Measurements from ENCODE around the gene FBXL19.
"Not testable (repeated sequence)": the region's sequence is repeated elsewhere in the genome, so short reads cannot be mapped to it uniquely, and the experiment has no call there.

The FBXL19 gene, protein sequence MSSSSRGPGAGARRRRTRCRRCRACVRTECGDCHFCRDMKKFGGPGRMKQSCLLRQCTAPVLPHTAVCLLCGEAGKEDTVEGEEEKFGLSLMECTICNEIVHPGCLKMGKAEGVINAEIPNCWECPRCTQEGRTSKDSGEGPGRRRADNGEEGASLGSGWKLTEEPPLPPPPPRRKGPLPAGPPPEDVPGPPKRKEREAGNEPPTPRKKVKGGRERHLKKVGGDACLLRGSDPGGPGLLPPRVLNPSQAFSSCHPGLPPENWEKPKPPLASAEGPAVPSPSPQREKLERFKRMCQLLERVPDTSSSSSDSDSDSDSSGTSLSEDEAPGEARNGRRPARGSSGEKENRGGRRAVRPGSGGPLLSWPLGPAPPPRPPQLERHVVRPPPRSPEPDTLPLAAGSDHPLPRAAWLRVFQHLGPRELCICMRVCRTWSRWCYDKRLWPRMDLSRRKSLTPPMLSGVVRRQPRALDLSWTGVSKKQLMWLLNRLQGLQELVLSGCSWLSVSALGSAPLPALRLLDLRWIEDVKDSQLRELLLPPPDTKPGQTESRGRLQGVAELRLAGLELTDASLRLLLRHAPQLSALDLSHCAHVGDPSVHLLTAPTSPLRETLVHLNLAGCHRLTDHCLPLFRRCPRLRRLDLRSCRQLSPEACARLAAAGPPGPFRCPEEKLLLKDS

DNA sequence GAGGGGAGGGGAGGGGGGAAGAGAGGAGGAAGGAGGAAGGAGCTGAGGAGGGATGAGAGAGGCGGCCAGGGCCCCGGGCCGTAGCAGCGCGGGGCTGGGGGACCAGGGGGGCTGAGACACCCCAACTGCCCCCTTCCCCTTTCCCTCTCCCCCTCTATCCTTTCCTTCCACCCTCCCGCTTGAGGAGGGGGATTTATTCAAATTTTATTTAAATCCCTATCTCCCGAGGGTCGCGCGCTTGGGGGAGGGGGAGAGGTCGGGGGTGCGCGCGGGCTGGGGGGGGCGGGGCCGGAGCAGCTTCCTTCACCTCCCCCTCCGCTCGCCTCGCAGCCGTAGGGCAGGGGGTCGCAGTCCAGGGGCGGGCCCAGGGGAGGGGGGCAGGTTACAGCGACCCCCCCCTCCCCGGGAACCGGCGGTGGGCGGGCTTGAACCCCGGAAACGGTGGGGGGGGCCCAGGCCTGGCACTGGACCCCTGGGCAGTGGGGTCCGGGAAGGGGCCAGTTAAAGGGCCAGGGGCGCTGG is at the start of gene FBXL19:
FBXL19 (plus strand) TSS at position 19 of the 522 bp plus-strand sequence. CDS start 2,183 bp downstream, outside the sequence.
- no peak for DNase-seq (ENCODE audit: low read depth in 1 of 2, low spot score in 1 of 2)

DNA sequence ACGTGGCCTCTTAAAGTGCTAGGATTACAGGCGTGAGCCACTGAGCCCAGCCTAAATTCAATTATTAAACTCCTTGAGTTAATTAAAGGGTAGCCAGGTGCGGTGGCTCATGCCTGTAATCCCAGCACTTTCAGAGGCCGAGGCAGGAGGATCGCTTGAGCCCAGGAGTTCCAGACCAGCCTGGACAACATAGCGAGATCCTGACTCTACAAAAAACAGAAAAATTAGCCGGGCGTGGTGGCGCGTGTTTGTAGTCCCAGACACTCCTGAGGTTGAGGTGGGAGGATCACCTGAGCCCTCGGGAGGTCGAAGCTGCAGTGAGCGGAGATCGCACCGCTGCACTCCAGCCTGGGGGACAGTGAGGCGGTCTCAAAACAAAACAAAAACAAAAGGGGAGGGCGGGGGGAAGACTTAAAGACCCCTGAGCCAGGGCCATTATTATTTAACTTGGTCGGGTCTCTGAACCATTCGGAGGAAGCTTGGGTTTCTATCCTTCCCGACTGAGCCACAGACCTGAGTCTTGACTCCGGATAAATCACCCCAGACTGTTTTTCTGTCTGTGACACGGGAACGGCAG is 49.0 kb upstream of the FBXL19 start:
- DNase-seq (ENCODE audit: low read depth in 1 of 2, low spot score in 1 of 2) = no peak

DNA sequence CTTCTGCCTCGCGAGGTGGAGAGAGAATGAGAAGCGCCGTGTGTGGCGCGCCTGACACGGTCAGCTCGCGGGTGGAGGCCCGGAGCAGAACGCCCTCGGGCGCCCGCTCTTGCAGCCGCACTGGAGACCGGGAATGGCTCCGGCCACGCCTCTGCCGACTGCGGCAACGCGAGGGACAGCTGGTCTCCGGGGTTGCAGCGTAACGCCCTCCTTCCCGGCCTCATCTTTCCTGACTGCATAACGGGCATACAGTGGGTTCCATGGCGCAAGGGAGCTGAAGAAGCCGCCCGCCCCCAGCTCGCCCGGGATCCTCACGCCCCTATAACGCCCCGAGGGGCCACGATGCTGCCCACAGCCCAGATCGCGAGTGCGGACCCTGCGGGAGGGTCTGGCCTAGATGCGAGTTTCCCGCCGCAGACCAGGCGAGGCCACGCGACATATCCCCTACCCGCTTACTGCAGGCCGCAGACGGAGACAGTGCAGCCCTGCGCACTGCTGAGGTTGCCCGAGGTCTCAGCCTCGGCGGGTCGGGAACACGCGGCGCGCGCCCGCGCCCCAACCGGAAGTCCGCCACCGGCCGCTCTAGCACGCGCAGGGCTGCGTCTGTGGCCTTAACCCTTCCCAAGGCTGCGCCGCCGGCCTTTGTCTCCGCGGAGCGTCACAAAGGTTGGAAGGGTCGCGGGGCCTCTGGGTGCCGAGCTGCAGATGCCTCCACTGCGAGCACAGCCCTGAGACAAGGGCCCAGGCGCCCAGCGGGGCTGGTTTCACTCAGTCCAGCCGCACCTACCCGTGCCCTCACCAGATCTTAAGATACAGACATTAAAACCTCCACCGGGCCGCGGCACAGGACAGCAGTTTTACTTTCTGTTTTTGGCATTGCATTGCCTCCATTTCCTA is 48.3 kb upstream of the FBXL19 start:
- DNase-seq (ENCODE audit: low read depth in 1 of 2, low spot score in 1 of 2) = peak; percentile 76 to 86

DNA sequence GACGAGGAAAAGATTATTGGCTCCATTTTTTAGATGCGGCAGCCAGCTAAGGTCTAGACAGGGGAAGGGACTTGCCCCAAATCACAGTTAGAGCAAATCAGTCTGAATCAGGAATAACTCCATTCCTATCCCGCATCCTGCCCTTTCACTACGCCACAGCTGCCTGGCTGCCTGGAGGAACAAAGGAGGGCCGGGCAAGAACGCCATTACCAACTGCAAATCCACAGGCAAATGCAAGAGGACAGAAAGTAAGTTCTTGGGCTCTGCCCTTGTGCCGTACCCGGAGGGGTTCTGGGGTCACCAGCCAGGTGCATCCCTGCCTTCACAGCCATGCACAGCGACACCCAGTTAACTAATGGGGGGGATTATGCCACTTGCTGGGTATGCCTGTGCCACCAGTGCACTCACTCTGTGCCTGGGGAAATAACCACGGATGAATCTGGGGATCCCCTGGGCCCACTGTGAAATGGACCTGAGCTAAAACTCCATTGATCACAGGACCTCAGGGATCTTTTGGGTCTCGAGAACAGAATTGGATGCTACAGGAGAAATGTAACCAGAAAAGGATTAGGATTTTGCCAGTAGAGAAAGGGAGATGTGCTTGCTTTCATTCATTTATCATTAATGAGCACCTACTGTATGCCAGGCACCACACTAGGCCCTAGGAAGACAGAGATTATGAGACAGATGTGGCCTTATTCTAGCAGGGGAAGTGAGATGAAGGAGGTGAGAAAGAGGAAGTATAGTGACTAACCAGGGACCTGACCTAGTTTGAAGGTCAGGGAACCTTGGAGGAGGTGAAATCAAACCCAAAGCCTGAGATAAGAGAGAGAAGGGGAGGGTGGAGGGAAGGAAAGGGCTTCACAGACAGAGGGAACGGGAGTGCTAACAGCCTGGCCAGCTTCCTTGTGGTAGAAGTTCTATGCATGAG is 47.2 kb upstream of the FBXL19 start:
- no peak for DNase-seq (ENCODE audit: low read depth in 1 of 2, low spot score in 1 of 2)

DNA sequence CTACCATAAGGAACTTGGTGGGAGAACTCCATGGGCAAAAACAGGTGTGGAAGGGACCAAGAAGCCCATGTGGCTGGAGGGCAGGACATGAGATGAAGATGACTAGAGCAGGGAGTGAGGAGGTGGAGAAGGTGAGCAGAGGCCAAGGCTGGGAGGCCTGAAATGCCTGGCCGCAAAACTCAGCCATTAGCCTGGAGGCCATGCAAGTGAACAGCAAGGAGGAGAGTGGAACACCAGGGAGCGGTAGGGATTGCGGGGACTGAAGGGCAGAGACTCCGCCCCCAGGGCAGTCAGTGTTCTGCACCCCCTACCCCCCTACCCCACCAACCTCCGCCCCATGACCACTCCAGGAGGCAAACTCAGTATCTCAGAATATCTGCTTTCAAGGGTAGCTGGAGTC is 46.5 kb upstream of the FBXL19 start:
- no peak for DNase-seq (ENCODE audit: low read depth in 1 of 2, low spot score in 1 of 2)

DNA sequence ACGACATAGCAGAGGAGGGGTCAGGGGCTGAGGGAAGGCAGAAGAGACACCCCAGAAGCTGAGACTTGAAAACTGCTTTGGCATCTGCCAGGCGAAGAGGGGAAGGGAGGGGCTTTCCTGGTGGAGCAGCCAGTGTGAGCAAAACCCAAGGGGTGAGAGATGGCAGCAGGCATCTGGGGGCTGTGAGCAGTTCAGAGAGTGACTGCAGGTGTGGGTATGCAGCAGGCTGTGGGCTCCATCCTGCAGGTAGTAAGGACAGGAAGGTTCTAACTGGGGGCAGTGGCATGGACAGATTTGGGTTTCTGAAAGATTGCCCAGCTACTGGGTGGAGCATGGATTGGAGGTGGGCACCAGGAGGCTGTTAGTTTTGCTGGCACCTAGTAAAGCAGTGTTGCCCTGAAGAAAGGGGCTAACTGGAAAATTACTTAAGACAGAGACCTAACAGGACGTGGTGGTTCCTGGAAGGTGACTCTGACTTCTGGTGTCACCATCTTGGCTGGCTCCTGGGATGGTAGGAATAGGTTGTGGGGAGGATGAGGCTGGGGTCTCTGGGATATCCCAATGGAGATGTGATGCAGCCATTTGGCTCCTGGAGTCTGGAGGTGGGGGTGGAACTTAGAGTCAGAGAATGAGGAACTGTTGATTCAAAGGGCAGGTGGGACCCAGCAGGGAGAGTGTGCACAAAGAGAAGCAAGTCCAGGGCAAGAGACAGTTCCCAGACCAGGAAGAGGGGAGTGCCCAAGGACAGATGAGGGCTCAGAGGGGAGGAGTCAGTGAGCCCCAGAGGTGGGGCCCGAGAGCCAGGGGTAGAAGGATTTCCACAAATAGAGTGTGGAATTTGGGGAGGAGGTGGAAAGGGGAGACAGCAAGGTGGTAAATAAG is 40.7 kb upstream of the FBXL19 start:
- no peak for DNase-seq (ENCODE audit: low read depth in 1 of 2, low spot score in 1 of 2)

DNA sequence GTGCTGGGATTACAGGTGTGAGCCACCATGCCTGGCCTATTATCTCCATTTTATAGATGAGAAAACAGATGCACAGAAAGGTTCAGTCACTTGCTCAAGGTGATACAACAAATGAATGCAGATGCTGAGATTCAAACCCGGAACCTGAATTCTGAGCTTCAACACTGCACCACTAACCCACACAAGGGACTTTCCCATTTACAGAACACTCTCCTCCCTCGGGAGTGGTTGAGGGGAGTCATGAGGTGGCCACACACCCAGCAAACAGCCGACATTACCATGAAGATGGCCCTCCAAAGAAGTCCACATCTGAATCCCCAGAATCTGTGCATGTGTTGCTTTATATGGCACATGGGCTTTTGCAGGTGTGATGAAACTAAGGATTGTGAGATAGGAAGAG is 38.6 kb upstream of the FBXL19 start:
- DNase-seq (ENCODE audit: low read depth in 1 of 2, low spot score in 1 of 2) = no peak

DNA sequence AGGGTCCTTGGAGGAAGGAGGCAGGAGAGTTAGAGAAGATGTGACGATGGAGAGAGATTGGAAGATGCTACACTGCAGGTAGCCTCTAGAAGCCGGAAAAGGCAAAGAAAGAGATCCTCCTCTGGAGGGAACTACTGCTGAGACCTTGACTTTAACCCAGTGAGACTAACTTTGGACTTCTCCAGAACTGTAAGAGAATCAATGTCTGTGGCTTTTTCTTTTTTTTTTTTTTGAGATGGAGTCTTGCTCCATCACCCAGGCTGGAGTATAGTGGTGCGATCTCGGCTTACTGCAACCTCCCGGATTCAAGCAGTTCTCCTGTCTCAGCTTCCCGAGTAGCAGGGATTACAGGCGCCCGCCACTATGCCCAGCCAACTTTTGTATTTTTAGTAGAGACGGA is 38.2 kb upstream of the FBXL19 start:
- no peak for DNase-seq (ENCODE audit: low read depth in 1 of 2, low spot score in 1 of 2)

DNA sequence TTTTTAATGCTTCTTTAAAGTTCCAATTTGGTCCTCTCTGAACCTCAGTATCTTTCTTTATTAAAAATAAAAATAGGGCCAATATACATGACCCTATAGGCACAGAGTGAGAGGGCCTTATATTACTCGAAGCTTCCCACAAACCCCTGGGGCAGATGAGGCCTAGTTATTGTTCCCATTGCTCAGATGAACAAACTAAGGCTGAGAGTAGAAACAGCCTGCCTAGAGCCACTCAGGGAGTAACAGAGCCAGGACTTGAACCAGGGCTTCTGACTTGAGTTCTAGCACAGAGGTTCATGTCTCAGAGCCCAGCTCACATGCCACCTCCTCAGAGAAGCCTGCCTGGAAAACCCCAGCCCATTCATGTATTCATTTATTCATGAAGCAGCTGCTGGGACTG is 37.2 kb upstream of the FBXL19 start:
- no peak for DNase-seq (ENCODE audit: low read depth in 1 of 2, low spot score in 1 of 2)

DNA sequence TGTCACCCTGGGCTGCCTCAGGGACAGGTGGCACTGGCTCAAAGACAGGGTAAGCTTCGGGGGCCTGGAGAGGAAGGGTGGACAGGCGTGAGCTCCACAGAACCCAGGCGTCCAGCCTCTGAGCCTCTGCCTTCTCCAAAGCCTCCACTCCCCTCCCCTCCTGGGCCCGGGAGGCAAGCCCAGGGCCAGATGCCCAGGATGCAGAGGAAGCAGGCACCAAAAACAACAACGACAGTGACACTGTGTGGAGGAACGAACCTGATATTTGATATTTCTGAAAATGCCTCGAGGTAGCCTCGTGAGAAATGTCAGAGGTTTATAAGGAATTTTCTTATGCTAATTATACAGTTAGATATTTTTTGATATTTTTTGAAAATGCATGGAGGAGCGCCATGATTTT is 35.4 kb upstream of the FBXL19 start:
- no peak for DNase-seq (ENCODE audit: low read depth in 1 of 2, low spot score in 1 of 2)

DNA sequence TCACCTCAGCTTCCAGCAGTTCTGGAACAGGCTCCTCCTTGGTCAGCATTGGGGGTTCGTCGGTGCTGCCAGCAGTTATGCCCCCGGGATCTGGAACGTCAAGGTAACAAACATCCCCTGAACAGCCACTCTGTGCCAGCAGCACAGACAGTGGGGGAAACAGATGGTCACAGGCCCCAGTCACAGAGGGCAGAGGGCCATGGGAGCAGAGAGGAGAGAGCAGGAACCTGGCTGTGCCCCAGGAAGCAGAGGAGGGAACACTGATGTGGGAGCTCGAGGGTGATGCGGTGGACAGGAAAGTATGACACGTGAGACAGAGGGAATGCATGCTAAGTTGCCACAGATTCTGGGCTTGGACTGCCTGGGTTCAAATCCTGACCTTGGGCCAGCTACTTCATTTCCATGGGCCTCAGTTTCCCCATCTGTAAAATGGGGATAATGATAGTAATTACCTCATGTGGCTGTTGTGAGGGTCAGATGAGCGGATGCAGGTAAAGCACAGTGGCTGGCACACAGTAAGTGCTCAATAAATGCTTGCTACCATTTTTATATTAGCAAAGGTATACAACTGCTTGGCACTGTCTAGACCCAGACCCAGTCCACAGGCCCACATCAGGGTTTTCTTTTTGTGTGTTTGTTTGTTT is 34.4 kb upstream of the FBXL19 start:
- DNase-seq (ENCODE audit: low read depth in 1 of 2, low spot score in 1 of 2) = no peak

DNA sequence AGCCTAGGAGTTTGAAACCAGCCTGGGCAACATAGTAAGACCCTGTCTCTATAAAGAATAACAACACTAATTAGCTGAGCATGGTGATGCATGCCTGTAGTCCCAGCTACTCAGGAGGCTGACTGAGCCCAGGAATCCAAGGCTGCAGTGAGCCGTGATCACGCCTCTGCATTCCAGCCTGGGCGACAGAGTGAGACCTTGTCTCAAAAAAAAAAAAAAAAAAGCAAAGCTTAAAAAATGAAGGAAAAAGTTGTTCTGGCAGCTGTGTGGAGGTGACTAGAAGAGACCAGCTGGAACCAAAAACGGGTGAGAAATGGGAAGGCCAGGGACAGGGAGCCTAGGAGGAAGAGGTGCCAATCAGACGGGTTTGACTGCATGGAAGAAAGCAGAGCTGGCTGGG is 33.7 kb upstream of the FBXL19 start:
- no peak for DNase-seq (ENCODE audit: low read depth in 1 of 2, low spot score in 1 of 2)

DNA sequence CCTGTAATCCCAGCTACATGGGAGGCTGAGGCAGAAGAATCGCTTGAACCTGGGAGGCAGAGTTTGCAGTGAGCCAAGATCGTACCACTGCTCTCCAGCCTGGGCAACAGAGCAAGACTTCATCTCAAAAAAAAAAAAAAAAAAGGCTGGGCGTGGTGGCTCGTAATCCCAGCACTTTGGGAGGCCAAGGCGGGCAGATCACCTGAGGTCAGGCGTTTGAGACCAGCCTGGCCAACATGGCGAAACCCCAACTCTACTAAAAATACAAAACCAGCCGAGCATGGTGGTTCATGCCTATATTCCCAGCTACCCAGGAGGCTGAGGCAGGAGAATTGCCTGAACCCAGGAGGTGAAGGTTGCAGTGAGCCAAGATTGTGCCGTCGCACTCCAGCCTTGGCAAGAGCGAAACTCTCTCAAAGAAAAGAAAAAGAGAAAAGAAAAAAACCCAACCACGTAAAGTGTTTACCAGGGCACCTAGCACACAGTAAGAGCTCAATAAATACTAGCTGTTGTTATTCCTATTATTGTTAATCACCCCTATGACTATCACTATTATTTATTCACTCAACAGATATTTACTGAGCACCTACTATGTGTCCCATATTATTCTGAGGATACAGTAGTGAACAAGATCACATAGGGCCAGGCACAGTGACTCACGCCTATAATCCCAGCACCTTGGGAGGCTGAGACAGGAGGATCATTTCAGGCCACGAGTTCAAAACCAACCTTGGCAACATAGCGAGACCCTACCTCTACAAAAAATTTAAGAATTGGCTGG is 32.1 kb upstream of the FBXL19 start:
- not testable (repeated sequence) for DNase-seq (ENCODE audit: low read depth in 1 of 2, low spot score in 1 of 2)

DNA sequence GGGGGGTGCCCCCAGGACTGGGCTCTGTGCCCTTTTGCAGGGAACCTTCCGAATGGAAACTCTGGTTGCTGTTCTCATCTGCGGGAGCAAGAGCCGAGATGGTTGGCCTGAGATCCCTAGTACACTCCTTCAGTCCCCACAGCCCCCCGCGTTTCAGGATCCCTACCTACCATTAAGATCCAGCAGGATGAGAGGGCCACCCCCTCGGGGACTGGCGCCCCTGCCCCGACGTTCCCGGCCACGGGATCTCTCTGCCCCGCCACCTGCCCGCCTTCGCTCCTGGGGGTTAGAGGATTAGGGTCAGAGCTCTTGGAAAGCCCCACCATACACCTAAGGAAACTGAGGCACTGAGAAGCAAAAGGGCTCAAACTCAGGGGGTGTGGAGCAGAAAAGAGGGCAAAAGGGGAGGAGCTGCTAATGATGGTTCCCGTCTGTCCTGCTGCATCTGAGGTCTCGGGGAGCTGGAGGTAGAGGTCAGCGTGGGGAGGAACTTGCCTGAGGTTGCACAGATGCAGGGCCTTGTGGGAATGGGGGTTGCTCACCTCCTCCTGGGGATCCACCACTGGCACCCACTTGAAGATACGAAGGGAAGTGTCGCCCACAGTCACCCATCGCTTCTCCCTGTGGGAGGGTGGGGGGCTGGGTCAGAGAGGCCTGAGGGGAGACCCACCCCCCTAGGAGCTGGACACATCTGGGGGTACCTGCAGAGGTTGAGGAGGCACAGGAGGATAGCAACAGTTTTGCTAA is 30.5 kb upstream of the FBXL19 start:
- DNase-seq (ENCODE audit: low read depth in 1 of 2, low spot score in 1 of 2) = no peak

DNA sequence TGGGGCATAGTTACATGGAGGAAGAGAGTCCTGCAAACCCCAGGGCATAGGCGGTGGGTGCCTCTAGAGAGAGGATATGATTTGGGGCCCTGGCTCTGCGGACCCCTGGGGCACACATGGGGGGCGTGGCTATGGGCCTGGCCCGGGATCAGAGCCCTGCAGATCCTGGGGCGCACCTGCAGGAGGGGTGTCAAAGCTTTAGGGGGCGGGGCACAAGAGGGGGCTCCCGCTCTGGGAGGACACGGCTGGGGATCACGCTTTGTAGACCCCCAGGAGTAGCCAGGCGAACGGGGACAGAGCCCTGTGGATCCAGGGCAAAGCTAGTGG is 30.0 kb upstream of the FBXL19 start:
- no peak for DNase-seq (ENCODE audit: low read depth in 1 of 2, low spot score in 1 of 2)

DNA sequence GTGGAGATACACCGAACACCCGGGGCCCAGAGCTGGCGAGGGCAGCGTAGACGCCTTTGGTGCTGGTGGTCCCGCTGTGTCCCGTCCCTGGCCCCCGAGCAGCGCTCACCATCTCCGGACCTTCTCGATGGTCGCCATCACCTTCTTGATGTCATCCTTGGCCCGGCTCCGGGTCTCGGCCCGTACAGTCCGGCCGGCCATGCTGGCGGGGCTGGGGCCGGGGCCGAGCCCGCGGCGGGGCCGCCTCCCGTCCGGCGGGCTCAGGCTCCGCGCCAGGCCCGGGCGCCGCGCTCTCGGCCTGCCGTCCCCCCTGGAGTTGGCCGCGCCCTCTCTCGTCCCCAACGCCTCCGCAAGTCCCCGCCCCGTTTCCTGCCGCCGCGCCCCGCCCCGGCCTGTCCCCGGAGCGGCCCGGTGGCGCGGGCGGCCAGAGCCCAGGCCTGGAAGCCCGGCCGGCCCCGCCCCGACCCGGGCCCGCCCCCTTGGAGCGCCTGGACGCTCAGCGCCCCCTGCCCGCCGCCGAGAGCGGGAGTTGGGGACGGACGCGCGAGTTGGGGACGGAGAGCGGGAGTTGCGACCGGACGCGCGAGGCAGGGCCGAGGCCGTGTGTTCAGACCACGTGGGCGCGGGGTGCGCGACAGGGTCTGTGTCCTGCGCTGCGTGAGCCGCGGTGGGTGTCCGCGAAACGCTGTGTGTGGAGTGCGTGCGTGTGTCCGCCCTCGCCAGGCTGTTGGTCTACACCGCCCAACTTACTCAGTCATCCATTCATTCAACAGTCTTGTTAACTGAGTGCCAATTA is 29.4 kb upstream of the FBXL19 start, which contains the start of gene BCL7C:
BCL7C (minus strand) TSS at position 334 of the 796 bp plus-strand sequence; CDS start at position 201, 133 bp downstream.
- DNase-seq (ENCODE audit: low read depth in 1 of 2, low spot score in 1 of 2) = peak; percentile 58 to 72
